ENCODE results near the gene ARHGAP12. TPM values are rescaled to one million over a fixed set of nuclear protein-coding genes. Genes with fewer than 3 reads are reported as not detected.

The ARHGAP12 gene
- total RNA-seq, 2 donors from 2014 or later, result 26.3 to 37.2 TPM

DNA sequence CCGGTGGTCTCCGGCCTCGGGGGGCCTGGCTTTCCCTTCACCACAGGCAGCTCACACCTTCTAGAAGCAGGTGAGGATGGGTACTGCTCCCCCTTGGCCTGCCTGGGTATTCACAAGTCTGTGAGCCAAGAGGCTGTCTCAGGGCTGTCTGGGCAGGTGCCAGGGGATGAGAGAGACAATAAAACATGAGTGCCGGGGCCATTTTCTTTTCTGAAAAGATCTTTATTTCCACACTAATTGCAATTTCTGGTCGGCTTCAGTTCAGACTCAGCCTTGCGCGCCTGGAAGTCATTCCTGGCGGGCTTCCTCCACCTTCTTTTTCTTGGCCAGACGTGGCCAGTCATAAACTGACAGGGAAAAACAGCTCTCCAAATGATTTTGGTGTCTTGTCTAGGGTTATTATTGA, 171.2 kb downstream of the ARHGAP12 start:
- Histone ChIP-seq H3K9me3 (no peaks in the 10 kb centered on the region), H3K4me1 (ENCODE audit: control insufficient read depth in 1 of 2, low read depth in 2 of 2) (peaks cover 12 to 38% of the 10 kb centered on the region in 2 donors), H3K4me3 (no peak overlapping the region), H3K27ac (peak overlapping the region; percentile 69 to 94), H3K27me3 (replicated peaks; ENCODE audit: insufficient read depth) (no peaks in the 10 kb centered on the region), H3K36me3 (no peaks in the 10 kb centered on the region)
- TF ChIP-seq, protein P1, sequence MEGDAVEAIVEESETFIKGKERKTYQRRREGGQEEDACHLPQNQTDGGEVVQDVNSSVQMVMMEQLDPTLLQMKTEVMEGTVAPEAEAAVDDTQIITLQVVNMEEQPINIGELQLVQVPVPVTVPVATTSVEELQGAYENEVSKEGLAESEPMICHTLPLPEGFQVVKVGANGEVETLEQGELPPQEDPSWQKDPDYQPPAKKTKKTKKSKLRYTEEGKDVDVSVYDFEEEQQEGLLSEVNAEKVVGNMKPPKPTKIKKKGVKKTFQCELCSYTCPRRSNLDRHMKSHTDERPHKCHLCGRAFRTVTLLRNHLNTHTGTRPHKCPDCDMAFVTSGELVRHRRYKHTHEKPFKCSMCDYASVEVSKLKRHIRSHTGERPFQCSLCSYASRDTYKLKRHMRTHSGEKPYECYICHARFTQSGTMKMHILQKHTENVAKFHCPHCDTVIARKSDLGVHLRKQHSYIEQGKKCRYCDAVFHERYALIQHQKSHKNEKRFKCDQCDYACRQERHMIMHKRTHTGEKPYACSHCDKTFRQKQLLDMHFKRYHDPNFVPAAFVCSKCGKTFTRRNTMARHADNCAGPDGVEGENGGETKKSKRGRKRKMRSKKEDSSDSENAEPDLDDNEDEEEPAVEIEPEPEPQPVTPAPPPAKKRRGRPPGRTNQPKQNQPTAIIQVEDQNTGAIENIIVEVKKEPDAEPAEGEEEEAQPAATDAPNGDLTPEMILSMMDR (IDR thresholded peaks at IDR 0.05), result no peak
- ATAC-seq (ENCODE audit: insufficient number of reproducible peaks, low FRiP score, low read depth), result no peak
- no peak for DNase-seq (ENCODE audit: low spot score)

DNA sequence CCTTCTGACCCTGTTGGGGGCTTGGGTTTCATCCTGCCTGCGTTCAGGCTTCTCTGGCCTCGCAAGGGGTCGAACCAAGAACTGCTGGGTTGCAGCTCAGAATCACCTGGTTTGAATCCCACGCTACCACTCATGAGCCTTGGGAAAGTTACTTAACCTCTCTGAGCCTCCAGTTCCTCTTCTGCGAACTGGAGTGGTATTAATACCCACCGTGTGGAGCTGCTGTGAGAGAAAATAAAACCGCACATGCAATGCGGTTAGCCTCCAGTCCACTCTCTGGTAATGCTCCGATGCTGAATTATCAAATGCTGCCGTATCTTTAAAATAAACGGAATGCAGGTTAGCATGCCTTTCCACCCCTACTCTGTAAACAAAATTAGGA, 171.9 kb downstream of the ARHGAP12 start:
- Histone ChIP-seq H3K4me3 (no peak overlapping the region), H3K4me1 (ENCODE audit: control insufficient read depth in 1 of 2, low read depth in 2 of 2) (peaks cover 12 to 38% of the 10 kb centered on the region in 2 donors), H3K36me3 (no peaks in the 10 kb centered on the region), H3K9me3 (no peaks in the 10 kb centered on the region), H3K27me3 (replicated peaks; ENCODE audit: insufficient read depth) (no peaks in the 10 kb centered on the region), H3K27ac (peak overlapping the region in 1 of 2 donors; percentile 94)
- DNase-seq (ENCODE audit: low spot score) (no peak), ATAC-seq (ENCODE audit: insufficient number of reproducible peaks, low FRiP score, low read depth) (no peak)
- TF ChIP-seq, protein P1 (IDR thresholded peaks at IDR 0.05), result no peak

DNA sequence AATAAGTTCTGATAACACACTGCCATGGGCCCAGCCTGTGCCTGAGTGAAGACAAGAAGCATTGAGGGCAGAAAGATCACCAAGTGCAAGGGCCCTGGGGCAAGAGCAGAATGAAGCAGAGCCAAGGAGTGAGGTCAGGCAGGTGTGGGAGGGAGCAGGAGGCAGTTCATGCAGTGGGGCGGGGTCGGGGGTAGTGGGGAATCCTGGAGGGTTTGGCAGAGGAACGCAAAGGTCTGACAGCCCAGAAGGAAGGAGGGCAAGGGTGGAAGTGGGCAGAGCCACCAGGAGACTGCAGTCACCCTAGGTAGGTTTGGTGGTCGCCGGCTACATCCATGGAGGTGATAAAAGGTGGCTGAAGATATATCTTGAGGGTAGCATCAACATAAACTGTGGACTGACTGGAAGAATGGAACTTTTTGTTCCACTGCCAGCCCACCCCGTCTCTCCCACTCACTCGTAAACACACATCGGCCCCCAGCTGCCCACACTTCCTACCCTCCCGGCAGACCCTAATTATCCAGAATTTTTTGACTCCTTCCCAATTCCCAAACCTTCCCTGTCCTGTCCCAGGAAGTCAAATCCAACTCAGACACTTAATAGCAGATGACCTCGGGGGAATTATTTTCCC, 172.4 kb downstream of the ARHGAP12 start:
- TF ChIP-seq, protein P1 (IDR thresholded peaks at IDR 0.05), result no peak
- ATAC-seq (ENCODE audit: insufficient number of reproducible peaks, low FRiP score, low read depth) (no peak), DNase-seq (ENCODE audit: low spot score) (no peak)
- Histone ChIP-seq H3K4me3 (no peak overlapping the region), H3K27ac (no peak overlapping the region), H3K36me3 (no peaks in the 10 kb centered on the region), H3K4me1 (ENCODE audit: control insufficient read depth in 1 of 2, low read depth in 2 of 2) (peaks cover 12 to 37% of the 10 kb centered on the region in 2 donors), H3K9me3 (no peaks in the 10 kb centered on the region), H3K27me3 (replicated peaks; ENCODE audit: insufficient read depth) (no peaks in the 10 kb centered on the region)

Other genes with a start within 250 kb of the ARHGAP12 start
- gene KIF5B, start 127.6 kb upstream of the ARHGAP12 start, total RNA-seq, result 100 to 1,000 TPM; 148 to 164 TPM